H1 (cell line): ENCODE measurements around the gene RNU6-9. TPM values are rescaled to one million over a fixed set of nuclear protein-coding genes. Genes with fewer than 3 reads are reported as not detected.
"Not testable (repeated sequence)": the region's sequence is repeated elsewhere in the genome, so short reads cannot be mapped to it uniquely, and the experiment has no call there.

Experiments
- CTCF ChIA-PET: fragments of 300-600 bp; sonication (Branson Sonifier 250); formaldehyde crosslinking; loops from one replicate; lab custom pipeline; 2021; ENCODE audit not compliant: partially characterized antibody; lab: Charles Lee
- POLR2A ChIA-PET: fragments of 300-600 bp; sonication (Branson Sonifier 250); formaldehyde crosslinking; loops from one replicate; lab custom pipeline; 2021; ENCODE audit warnings: inconsistent platforms; ENCODE audit not compliant: partially characterized antibody; lab: Charles Lee
- DNase-seq, 2 experiments: peaks; one replicate each; pipeline versions ENCODE4 v3.0.0 to v3.0.0-alpha.2; 2010 to 2022; ENCODE audit warnings: low spot score in 2 of 2, low read depth in 1 of 2, mixed read lengths in 1 of 2
- FAIRE-seq: peaks from 2 replicates; lab custom pipeline; 2011; peaks lifted over from hg19 to GRCh38; lab: Jason Lieb, UNC
- H2AFZ ChIP-seq: 2 replicates; pipeline ENCODE4 v1.8.1; 2012; ENCODE audit warnings: low read length, inconsistent platforms
- H2AK5ac ChIP-seq: 2 replicates; pipeline ENCODE4 v1.6.1; 2013; ENCODE audit warnings: low read depth, low read length
- H2BK120ac ChIP-seq: replicated peaks from 2 replicates; pipeline ENCODE3; 2013; ENCODE audit warnings: low read depth, low read length, inconsistent platforms
- H2BK12ac ChIP-seq: 2 replicates; pipeline ENCODE4 v1.6.1; 2013; ENCODE audit warnings: low read depth, low read length
- H2BK15ac ChIP-seq: 2 replicates; pipeline ENCODE4 v1.6.1; 2013; ENCODE audit warnings: low read length
- H2BK20ac ChIP-seq: 2 replicates; pipeline ENCODE4 v1.6.1; 2013; ENCODE audit warnings: low read length
- H2BK5ac ChIP-seq: 2 replicates; pipeline ENCODE4 v1.6.1; 2013; ENCODE audit warnings: low read depth, low read length
- H3K14ac ChIP-seq: 2 replicates; pipeline ENCODE4 v1.6.1; 2013; ENCODE audit warnings: inconsistent platforms; ENCODE audit not compliant: insufficient read length
- H3K18ac ChIP-seq: 2 replicates; pipeline ENCODE4 v1.6.1; 2013; ENCODE audit warnings: low read length; ENCODE audit errors: extremely low read depth
- H3K23ac ChIP-seq: 2 replicates; pipeline ENCODE4 v1.6.1; 2013; ENCODE audit warnings: inconsistent platforms; ENCODE audit not compliant: insufficient read length
- H3K23me2 ChIP-seq: 2 replicates; pipeline ENCODE4 v1.6.1; 2013; ENCODE audit warnings: low read depth, low read length
- H3K27ac ChIP-seq: 2 replicates; pipeline ENCODE4 v1.6.1; 2011; ENCODE audit warnings: low read depth, low read length, inconsistent platforms
- H3K27me3 ChIP-seq, 4 experiments: replicated peaks in 1 of 4; 1 replicate in 1 of 4; 2 replicates in 3 of 4; pipeline versions ENCODE4 v1.6.1 to v1.8.1; 2011 to 2013; ENCODE audit warnings: low read length in 3 of 4, mild to moderate bottlenecking in 3 of 4, inconsistent platforms in 2 of 4, mixed read lengths in 2 of 4, moderate library complexity in 1 of 4; ENCODE audit not compliant: control insufficient read depth in 3 of 4, insufficient read depth in 3 of 4; ENCODE audit errors: extremely low read depth in 1 of 4
- H3K36me3 ChIP-seq, 4 experiments: 2 replicates each; pipeline versions ENCODE4 v1.6.1 to v1.8.1; 2011 to 2013; ENCODE audit warnings: mild to moderate bottlenecking in 4 of 4, low read length in 3 of 4, moderate library complexity in 2 of 4, control low read depth in 1 of 4, inconsistent platforms in 1 of 4; ENCODE audit not compliant: insufficient read depth in 4 of 4, control insufficient read depth in 2 of 4
- H3K4ac ChIP-seq: replicated peaks from 2 replicates; pipeline ENCODE3; 2013; ENCODE audit warnings: low read length, low read depth, mixed read lengths, inconsistent platforms; ENCODE audit not compliant: insufficient read length
- H3K4me1 ChIP-seq, 4 experiments: replicated peaks in 1 of 4; 1 replicate in 1 of 4; 2 replicates in 3 of 4; pipeline versions ENCODE4 v1.6.1 to v1.8.1; 2011 to 2013; ENCODE audit warnings: low read length in 3 of 4, inconsistent platforms in 2 of 4, mixed read lengths in 1 of 4; ENCODE audit not compliant: insufficient read depth in 4 of 4, control insufficient read depth in 3 of 4
- H3K4me2 ChIP-seq, 2 experiments: 2 replicates each; pipeline versions ENCODE4 v1.6.1 to v1.8.1; 2011 to 2013; ENCODE audit warnings: low read depth in 2 of 2, low read length in 2 of 2, control low read depth in 1 of 2, inconsistent platforms in 1 of 2, mild to moderate bottlenecking in 1 of 2; ENCODE audit not compliant: insufficient read depth in 1 of 2
- H3K4me3 ChIP-seq, 4 experiments: fragments of 200-600, 300-600 bp in 1 of 4; sonication (generic), shearing (Covaris generic), sonication (Bioruptor Twin) in 1 of 4; 2 replicates each; pipeline versions ENCODE4 v1.5.1 to v1.8.1; 2011 to 2016; ENCODE audit warnings: low read length in 4 of 4, low read depth in 3 of 4, control low read depth in 2 of 4, inconsistent platforms in 2 of 4, mild to moderate bottlenecking in 2 of 4, mixed read lengths in 1 of 4, moderate library complexity in 1 of 4; ENCODE audit not compliant: insufficient read depth in 2 of 4; ENCODE audit errors: extremely low read depth in 1 of 4
- H3K56ac ChIP-seq: replicated peaks from 2 replicates; pipeline ENCODE3; 2013; ENCODE audit warnings: low read depth, mild to moderate bottlenecking, mixed read lengths, low read length, inconsistent platforms; ENCODE audit not compliant: insufficient read length
- H3K79me1 ChIP-seq: 2 replicates; pipeline ENCODE4 v1.6.1; 2013; ENCODE audit warnings: low read depth, low read length, control low read depth
- H3K79me2 ChIP-seq, 2 experiments: 2 replicates each; pipeline versions ENCODE4 v1.6.1 to v1.8.1; 2012 to 2013; ENCODE audit warnings: low read length in 2 of 2, mild to moderate bottlenecking in 2 of 2, inconsistent platforms in 1 of 2; ENCODE audit not compliant: insufficient read depth in 2 of 2, control insufficient read depth in 1 of 2
- H3K9ac ChIP-seq, 4 experiments: replicated peaks in 1 of 4; 1 replicate in 1 of 4; 2 replicates in 3 of 4; pipeline versions ENCODE4 v1.6.1 to v1.8.1; 2011 to 2013; ENCODE audit warnings: low read depth in 3 of 4, low read length in 3 of 4, control low read depth in 2 of 4, mild to moderate bottlenecking in 2 of 4, moderate library complexity in 2 of 4, inconsistent platforms in 1 of 4; ENCODE audit errors: extremely low read depth in 1 of 4
- H3K9me3 ChIP-seq, 2 experiments: 2 replicates each; pipeline versions ENCODE4 v1.6.1 to v1.8.1; 2012 to 2013; ENCODE audit warnings: mild to moderate bottlenecking in 2 of 2, moderate library complexity in 2 of 2, control low read depth in 1 of 2, inconsistent platforms in 1 of 2, low read depth in 1 of 2, low read length in 1 of 2, mixed read lengths in 1 of 2; ENCODE audit not compliant: insufficient read depth in 2 of 2
- H4K20me1 ChIP-seq, 2 experiments: replicated peaks in 1 of 2; 2 replicates each; pipeline versions ENCODE3 to v1.8.1; 2011 to 2013; ENCODE audit warnings: inconsistent platforms in 2 of 2, low read length in 2 of 2, mild to moderate bottlenecking in 1 of 2; ENCODE audit not compliant: insufficient read depth in 2 of 2, control insufficient read depth in 1 of 2
- H4K5ac ChIP-seq: 2 replicates; pipeline ENCODE4 v1.6.1; 2013; ENCODE audit warnings: low read length, low read depth, mixed read lengths, inconsistent platforms; ENCODE audit not compliant: insufficient read length
- H4K8ac ChIP-seq: 2 replicates; pipeline ENCODE4 v1.8.0; 2013; ENCODE audit warnings: mild to moderate bottlenecking, moderate library complexity, low read length, inconsistent platforms; ENCODE audit not compliant: insufficient read depth; ENCODE audit errors: extremely low read depth
- H4K91ac ChIP-seq: replicated peaks from 2 replicates; pipeline ENCODE3; 2013; ENCODE audit warnings: low read length, mixed read lengths, inconsistent platforms; ENCODE audit not compliant: insufficient read length
- WGBS, 2 experiments: shearing (Covaris generic) in 1 of 2; methylation state at CpG; one replicate each; pipeline versions ENCODE4 v1.1.6 to v1.1.7; 2013 to 2015; ENCODE audit warnings: low lambda C conversion rate in 2 of 2, mixed read lengths in 2 of 2, inconsistent platforms in 1 of 2, low coverage in 1 of 2, missing lambda C conversion rate in 1 of 2; ENCODE audit not compliant: insufficient replicate concordance in 2 of 2, insufficient coverage in 1 of 2, insufficient read length in 1 of 2; ENCODE audit errors: extremely low coverage in 1 of 2, missing lambda C conversion rate in 1 of 2; 5-methylcytosine and 5-hydroxymethylcytosine counted together
- polyA plus RNA-seq, 7 experiments: library from polyadenylated mRNA; depleted of rRNA in 3 of 7; stranded (reverse) in 5 of 7; unstranded in 2 of 7; fragments of >200 nt in 5 of 7; fragments of 200-250 nt in 2 of 7; gene quantifications; 1 replicate in 5 of 7; 2 replicates in 1 of 7; 4 replicates in 1 of 7; pipeline versions ENCODE4 v1.2.1 to v1.2.3, GENCODE V29; 2011 to 2013; ENCODE audit warnings: missing spikeins in 2 of 7, mixed read lengths in 2 of 7
- total RNA-seq: library from RNA; stranded (reverse); fragmentation: NEBNext Ultra II Directional; extraction: Animal tissue kit (Norgen Biotek cat#: 25700); gene quantifications from 2 replicates; pipeline ENCODE4 v1.2.1, GENCODE V29; 2021

RNU6-9 gene
- total and polyA plus RNA-seq, 2 of the 8 experiments (the other 6 are each of a cell fraction or from before 2014, with no cell fraction given), result not detected

DNA sequence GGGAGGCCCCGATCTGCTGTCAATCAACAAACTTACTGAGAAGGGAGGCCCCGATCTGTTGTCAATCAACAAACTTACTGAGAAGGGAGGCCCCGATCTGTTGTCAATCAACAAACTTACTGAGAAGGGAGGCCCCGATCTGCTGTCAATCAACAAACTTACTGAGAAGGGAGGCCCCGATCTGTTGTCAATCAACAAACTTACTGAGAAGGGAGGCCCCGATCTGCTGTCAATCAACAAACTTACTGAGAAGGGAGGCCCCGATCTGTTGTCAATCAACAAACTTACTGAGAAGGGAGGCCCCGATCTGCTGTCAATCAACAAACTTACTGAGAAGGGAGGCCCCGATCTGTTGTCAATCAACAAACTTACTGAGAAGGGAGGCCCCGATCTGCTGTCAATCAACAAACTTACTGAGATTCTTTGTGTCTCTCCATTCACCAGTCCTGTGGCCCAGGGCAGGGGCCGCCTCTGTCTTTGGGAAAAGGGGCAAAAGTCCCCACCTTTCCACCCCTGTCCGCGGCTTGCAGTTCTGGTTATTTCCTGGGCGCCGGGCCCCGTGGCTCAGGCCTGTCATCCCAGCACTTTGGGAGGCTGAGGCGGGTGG, 39.6 kb upstream of the RNU6-9 start:
- WGBS, 2 experiments, result 94% methylated on average over 7 of the region's 17 CpGs; no CpG with 5 or more reads in 1 of the 2 experiments
- not testable (repeated sequence) for H3K14ac ChIP-seq, H3K23me2 ChIP-seq, H3K9me3 ChIP-seq, H3K4me1 ChIP-seq, H4K5ac ChIP-seq, H3K18ac ChIP-seq, H3K36me3 ChIP-seq, H3K9ac ChIP-seq, H3K27ac ChIP-seq, H4K20me1 ChIP-seq, H2BK15ac ChIP-seq, DNase-seq, H3K79me1 ChIP-seq, H2BK20ac ChIP-seq, H3K23ac ChIP-seq, H3K4me2 ChIP-seq, H3K79me2 ChIP-seq, H3K4ac ChIP-seq, H4K8ac ChIP-seq, H3K27me3 ChIP-seq, H2BK5ac ChIP-seq, H2BK12ac ChIP-seq, H2BK120ac ChIP-seq, H4K91ac ChIP-seq, H3K4me3 ChIP-seq, H3K56ac ChIP-seq, H2AFZ ChIP-seq, FAIRE-seq, H2AK5ac ChIP-seq
- ChIA-PET POLR2A (interaction anchor here (0.9 kb wide), 1 partner anchor 40 kb away, joined by 4 read pairs; no protein-coding TSS in a partner anchor), CTCF (interaction anchor here (0.6 to 0.8 kb wide), 2 partner anchors 83 to 120 kb away, joined by 3 to 4 read pairs; no protein-coding TSS in a partner anchor)
